Left colon (tissue), 2 donors: ENCODE measurements around the gene ILKAP. TPM values are rescaled to one million over a fixed set of nuclear protein-coding genes. Genes with fewer than 3 reads are reported as not detected.

Experiments
- ATAC-seq: fragments of 200-7000 bp; cut with Tn5 transposase; one replicate; pipeline ENCODE4 v1.9.1; 2020; ENCODE audit warnings: mild to moderate bottlenecking, moderate library complexity
- DNase-seq, 2 donors: peaks; one replicate each; pipeline ENCODE4 v3.0.0-alpha.2; 2020
- intact Hi-C, 2 donors: fragments of 100-400 bp; cut with DNase I in 1 of 2; cut with micrococcal nuclease in 1 of 2; formaldehyde crosslinking; loops; one replicate each; pipeline versions ENCODE4 v1.11.2 to v1.14.0; 2022; cut with DNase I, micrococcal nuclease
- total RNA-seq, 2 donors: library from RNA; stranded (reverse); fragmentation: NEBNext Ultra II Directional; extraction: Animal tissue kit (Norgen Biotek cat#: 25700); gene quantifications; one replicate each; pipeline ENCODE4 v1.2.1, GENCODE V29; 2021
- donor health status: DM: no; HTN: no; CAD: no.
- donor health status: DM: yes; HTN: yes; CAD: no.

ILKAP gene
- total RNA-seq, 2 donors from 2014 or later: 32.7 to 38.6 TPM

- ATAC-seq: no peak
- no peak for DNase-seq
- intact Hi-C loops: no loop called here
Observed at GRCh38 chr2:238121511-238122286, 81.8 kb downstream of the ILKAP start.

- intact Hi-C loops: no loop called here
- DNase-seq (no peak), ATAC-seq (no peak)
Observed at GRCh38 chr2:238120463-238121298, 82.8 kb downstream of the ILKAP start.

Other genes starting within 250 kb of the ILKAP start
- gene UBE2F, start 236.7 kb downstream of the ILKAP start, total RNA-seq: 10 to 100 TPM; 50.8 to 52.9 TPM
- gene SCLY, start 142.7 kb downstream of the ILKAP start, total RNA-seq: 10 to 100 TPM; 12.8 to 14.2 TPM
- gene ESPNL, start 103.4 kb downstream of the ILKAP start, total RNA-seq: under 1 TPM; 0.06 to 0.25 TPM
- under 1 TPM; 0.18 to 0.28 TPM for gene KLHL30, start 65.0 kb downstream of the ILKAP start, total RNA-seq
- under 1 TPM in 1 of 2 donors, not detected in 1; 0.45 TPM for gene ERFE, start 44.7 kb downstream of the ILKAP start, total RNA-seq
- gene HES6, start 36.3 kb upstream of the ILKAP start, total RNA-seq: 10 to 100 TPM; 32.0 to 54.8 TPM
- gene PER2, start 84.9 kb upstream of the ILKAP start, total RNA-seq: 10 to 100 TPM; 16.9 to 35.4 TPM
- gene TRAF3IP1, start 116.8 kb upstream of the ILKAP start, total RNA-seq: 10 to 100 TPM; 18.0 to 23.3 TPM
- 10 to 100 TPM; 20.1 to 22.1 TPM for gene ASB1, start 223.2 kb upstream of the ILKAP start, total RNA-seq